ENCODE measurements around the gene PARD3.

DNA sequence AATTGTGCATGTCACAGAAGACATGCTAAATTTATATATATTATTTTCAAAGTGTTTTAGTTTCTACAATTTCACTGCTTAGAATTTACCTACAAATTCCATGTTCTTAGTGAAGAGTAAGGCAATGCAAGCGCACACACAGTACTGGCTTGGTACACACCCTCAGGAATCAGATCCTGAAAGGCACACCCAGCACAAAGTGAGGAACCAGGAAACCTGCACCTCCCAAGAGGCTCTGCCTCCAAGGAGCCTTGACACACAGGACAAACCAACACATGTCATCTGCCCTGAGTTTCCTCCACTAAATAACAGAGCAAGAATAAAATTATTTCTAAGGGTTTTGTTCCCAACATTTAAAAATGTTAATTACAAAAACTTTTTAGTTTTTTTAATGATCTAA, 156.2 kb downstream of the PARD3 start:
- TF ChIP-seq, protein P1, sequence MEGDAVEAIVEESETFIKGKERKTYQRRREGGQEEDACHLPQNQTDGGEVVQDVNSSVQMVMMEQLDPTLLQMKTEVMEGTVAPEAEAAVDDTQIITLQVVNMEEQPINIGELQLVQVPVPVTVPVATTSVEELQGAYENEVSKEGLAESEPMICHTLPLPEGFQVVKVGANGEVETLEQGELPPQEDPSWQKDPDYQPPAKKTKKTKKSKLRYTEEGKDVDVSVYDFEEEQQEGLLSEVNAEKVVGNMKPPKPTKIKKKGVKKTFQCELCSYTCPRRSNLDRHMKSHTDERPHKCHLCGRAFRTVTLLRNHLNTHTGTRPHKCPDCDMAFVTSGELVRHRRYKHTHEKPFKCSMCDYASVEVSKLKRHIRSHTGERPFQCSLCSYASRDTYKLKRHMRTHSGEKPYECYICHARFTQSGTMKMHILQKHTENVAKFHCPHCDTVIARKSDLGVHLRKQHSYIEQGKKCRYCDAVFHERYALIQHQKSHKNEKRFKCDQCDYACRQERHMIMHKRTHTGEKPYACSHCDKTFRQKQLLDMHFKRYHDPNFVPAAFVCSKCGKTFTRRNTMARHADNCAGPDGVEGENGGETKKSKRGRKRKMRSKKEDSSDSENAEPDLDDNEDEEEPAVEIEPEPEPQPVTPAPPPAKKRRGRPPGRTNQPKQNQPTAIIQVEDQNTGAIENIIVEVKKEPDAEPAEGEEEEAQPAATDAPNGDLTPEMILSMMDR (IDR thresholded peaks at IDR 0.05), result no peak
- TF ChIP-seq POLR2A (IDR thresholded peaks at IDR 0.05), result no peak
